ENCODE measurements around the gene TTYH2.

Gene TTYH2

DNA sequence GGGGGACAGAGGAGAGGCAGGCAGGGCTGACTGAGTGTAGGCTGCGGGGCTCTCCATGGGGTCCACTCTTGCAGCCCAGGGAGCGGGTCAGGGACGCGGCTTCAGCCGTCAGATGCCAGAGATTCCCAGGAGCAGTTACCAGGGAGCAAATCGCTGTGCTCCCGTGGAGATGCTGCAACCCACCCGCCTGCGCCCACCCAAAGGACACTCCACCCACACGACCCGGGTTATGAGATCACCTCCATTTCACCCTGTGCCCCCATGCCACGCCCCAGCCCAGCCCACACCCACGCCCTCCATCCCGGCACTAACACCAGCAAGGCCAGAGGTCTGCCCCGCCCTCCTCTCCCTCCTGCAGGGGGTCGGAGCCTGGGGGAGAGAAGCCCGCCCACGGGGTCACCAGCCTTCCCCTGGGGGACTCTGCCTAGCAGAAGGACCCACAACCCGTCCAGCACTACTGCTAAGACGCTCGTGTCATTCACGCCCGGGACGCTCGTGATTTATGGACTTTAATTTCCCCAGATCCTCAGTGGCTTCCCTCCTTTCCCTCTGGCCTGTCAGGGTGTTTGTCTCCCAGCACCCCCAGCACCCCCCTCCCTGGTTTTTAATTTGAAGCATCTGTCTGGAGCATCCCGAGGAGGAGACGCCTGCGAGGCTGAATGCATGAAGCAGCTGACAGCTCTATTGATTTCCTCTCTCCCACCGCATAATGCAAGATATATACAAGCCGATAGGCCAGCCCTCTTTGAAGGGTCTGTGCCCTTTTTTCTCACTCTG, 16.6 kb upstream of the TTYH2 start:
- no peak for DNase-seq (ENCODE audit: low spot score)

DNA sequence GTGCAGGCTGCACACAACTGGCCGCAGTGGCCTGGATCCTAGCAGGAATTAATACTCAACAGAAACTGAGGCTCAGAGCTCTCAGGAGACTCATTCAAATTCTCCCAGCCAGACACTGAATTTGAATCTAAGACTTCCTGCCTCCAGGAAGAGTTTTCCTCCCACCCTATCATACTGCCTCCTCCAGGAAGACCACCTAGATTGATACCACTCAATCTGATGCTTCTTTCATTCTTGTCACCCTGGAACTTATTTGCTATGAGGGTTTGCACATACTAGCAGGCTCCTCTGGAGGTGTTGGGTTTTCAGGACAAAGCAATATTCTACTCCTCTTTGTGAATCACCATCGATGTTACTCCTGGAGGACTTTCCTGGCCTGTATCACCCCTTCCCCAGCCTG, 15.6 kb upstream of the TTYH2 start:
- DNase-seq (ENCODE audit: low spot score), result no peak

DNA sequence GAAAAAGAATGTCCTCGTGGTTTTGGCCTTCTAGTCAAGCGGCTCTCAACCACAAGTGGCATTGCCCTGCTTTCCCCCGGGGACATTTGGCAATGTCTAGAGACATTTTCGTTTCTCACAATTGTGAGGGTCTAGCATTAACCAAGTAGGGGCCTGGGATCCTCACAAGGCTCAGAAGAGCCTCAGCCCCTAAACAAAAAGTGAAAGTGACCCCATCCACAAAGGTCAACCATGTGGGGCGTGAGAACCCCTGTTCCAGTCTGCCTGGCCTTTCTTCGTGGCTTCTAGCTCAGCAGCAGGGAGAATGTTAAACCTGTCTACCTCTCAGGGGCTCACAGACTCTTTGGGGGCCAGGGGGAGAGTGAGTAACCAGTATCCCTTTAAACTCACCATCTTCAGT, 14.7 kb upstream of the TTYH2 start:
- no peak for DNase-seq (ENCODE audit: low spot score)

DNA sequence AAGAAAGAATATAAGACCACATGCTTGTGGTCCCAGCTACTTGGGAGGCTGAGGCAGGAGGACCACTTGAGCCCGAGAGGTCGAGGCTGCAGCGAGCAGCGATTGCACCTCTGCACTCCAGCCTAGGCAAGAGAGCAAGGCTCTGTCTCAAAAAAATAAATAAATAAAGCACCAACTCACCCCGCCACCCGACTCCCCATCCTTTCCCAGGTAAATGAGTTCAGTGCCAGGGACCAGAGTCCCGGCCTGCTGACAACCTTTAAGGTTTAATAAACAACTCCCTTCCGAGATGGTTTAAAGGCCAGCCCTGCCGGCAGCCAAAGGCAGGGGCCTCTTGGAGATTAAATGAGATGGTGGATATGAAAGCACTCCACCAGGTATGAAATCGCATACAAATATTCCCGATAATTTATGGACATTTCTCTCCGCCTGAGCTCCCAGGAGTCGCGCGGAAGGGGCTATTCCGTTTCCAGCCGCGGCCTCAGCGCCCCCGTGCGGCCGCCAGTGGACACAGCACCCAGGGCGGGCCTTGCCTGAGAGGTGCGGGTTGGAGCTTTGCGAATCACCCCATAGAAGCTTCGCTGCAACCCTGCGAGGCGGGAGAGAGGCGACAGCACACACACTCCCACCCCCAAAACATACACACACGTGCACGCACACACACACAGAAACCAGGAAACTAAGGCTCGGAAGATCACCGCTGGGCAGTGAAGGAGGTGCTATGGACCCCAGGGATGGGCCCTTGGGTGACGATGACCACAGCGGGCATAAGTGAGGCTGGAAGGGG, 13.9 kb upstream of the TTYH2 start:
- no peak for DNase-seq (ENCODE audit: low spot score)

GRCh38 chr17:74200112-74200511, 13.3 kb upstream of the TTYH2 start:
- no peak for DNase-seq (ENCODE audit: low spot score)

- DNase-seq (ENCODE audit: low spot score), result no peak
These were observed 12.1 kb upstream of the TTYH2 start for GRCh38 chr17:74201250-74201649.

GRCh38 chr17:74201948-74202347, 11.4 kb upstream of the TTYH2 start:
- no peak for DNase-seq (ENCODE audit: low spot score)

DNA sequence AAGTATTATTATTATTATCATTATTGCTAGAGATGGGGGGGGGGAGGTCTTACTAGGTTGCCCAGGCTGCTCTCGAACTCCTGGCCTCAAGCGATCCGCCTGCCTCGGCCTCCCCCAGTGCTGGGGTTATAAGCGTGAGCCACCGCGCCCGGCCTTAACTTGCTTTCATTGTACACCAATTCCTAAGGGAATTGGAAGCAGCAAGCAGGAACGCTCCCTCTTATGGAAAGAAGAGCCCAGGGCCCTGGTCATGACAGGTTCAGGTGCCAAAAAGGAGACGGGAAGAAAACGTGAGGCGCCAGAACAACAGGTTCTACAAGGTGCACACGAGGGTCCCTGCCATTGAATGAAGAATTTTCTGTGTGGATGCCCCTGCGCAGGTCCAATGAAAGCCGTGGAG, 10.4 kb upstream of the TTYH2 start:
- peak; percentile 37 for DNase-seq (ENCODE audit: low spot score)

DNA sequence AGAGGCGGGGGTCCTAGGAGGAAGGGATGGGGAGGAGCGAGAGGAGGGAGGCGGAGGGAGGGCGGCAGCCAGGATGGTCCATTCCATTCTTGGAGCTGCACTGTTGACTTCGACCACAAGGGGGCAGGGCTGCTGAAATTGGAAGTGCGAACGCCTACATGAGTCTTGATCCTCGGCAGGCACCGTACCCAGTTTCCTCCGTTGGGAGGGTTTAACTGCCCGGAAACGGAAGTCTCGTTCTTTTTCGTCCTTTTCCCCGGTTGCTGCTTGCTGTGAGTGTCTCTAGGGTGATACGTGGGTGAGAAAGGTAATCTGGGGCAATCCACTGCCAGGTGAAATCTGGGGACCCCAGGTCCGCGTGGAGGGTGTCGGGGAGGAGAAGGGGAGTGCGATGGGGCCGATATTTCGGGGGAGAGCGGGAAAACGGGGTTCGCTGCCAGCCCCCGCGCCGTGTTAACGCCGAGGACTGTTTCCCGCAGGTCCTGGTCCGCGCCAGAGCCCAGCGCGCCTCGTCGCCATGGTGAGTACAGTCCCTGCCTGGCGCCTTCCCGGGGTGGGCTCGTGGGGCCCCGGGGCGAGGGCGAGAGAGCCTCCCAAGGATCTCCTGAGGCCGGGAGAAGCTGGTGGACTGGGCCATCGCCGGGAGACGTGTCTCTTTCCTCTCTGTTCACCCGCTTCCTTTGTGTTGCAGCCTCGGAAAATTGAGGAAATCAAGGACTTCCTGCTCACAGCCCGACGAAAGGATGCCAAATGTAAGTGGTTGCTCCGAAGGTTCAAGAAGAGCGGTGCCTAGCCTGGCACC, 9.7 kb upstream of the TTYH2 start, which contains the start of gene RPL38:
TSS of gene RPL38 (plus strand) at position 240 of the 802 bp plus-strand sequence. CDS start at position 518, 278 bp downstream.
- peak; percentile 96 for DNase-seq (ENCODE audit: low spot score)

DNA sequence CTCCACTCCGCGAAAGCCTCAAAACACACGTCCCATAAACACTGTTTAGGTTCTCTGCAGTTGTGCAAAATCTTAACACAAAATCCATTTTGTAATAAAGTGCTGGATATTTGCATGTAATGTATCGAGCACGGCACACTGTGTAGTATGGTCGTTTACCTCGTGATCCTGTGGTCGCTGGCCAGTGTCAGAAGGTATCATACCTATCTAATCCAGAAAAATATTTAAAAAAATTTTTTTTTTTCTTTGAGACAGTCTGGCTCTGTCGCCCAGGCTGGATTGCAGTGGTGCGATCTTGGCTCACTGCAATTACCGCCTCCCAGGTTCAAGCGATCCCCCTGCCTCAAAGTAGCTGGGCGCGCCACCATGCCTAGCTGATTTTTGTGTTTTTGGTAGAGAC, 8.9 kb upstream of the TTYH2 start:
- DNase-seq (ENCODE audit: low spot score), result no peak

DNA sequence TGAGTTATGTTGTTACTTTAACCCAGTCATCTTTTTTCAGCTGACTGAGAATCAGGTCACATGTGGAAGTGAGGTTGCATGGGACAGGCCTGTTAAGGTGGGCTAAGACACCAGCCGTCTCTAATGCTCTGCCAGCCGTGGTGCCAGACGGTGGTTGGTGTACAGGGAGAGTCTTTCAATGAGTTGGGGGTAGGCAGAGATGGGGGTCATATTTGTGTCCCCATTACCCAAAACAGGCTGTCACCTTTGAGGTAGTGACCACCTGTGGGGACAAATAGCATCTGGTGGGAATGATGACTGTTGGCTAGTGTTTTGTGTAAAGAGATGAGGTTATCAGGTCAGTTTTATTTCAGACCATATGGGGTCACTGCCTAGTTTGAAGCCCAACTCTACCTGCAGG, 8.1 kb upstream of the TTYH2 start:
- no peak for DNase-seq (ENCODE audit: low spot score)

DNA sequence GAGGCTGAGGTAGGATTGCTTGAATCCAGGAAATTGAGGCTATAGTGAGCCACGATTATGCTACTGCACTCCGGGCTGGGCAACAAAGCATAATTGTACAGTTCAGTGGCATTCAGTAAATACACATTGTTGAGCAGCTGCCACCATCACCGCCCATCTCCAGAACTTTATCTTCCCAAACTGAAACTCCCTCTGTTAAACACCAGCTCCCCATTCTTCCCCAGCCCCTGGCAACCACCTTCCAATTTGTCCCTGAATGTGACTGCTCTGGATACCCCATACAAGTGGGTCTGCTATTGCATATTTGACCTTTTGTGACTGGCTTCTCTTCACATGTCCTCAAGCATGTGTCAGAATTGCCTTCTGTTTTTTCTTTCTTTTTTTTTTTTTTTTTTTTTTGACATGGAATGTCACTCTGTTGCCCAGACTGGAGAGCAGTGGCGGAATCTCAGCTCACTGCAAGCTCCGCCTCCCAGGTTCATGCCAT, 7.0 kb upstream of the TTYH2 start:
- peak; percentile 57 for DNase-seq (ENCODE audit: low spot score)

DNA sequence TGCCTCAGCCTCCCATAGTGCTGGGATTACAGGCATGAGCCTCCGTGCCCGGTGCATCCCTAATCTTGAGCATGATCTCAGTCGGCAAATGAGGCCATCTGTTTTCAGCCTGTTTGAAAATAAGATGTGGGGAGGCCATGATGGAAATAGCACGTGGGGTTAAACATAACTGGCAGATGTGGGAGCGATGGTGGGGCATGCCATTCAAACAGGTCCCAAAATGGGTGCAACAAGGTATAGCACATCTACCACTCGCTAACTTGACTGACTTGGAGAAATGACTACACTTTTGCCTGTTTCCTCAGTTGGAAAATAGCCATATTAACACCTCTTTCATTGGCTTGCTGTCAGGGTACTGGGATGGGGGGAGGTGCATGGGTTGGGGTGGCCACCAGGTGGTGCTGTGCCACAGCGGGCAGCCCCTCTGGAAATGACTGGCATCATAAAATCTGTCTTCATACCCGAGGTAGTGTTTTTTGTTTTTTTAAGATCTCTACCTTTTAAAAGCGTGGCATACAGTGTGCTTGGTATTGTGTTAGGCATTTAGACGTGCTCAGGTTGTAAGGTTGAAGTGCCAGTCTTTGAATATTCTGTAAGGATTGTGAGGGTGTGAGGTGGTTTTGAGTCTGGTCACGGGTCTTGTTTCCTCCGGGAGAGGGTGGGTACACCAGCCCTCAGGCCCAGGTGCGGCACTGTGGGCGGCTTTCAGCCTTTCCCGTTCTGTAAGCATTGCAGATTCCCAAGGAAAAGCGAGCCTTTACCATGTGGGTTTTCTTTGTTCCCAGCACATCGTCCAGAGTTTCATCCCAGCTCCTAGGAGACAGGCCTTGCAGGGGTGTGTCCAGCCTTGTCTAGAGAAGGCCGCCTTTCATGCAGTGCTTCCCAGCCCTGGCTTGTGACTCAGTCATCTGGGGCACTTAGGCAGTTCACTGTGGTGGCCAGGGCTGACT, 2.9 kb upstream of the TTYH2 start:
- DNase-seq (ENCODE audit: low spot score), result peak; percentile 90

DNA sequence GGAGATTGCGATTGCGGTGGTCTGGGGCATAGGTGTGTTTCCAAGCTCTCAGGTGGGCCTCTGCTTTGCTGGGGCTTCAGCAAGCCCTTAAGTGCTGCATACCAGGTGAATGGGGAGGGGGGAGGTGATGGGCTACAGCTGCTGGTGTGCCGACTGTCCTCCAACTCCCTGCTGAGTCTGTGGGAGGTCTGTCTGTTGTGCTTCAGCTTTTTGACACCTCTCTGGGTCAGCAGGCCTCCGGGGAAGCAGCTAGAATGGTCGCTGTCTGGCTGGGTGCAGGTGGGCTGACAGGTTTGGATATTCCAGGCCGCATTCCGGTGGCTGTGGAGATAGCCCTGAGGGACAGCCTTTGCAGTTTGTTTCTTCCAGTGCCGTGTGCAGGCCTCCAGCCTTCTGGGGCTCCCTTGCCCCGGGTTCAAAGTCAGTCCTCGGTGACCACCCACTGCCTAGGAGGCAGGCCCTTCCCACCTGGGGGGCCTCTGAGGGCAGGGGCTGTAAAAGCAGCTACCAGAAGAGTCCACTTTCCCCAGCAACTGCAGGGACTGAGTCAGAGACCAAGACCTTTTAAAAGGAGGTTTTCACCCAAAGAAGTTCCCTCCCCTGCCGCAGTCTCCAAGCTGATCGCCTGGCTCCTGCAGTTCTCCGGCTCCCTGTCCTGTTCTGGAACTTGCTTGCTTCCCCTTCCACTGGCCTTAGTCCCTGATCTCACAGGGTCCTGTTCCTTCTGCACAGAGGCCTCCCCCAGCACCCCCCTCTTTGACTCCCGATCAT, 2.0 kb upstream of the TTYH2 start:
- DNase-seq (ENCODE audit: low spot score), result peak; percentile 46

- DNase-seq (ENCODE audit: low spot score), result no peak
These were observed 1.5 kb upstream of the TTYH2 start for GRCh38 chr17:74211912-74212208.

GRCh38 chr17:74212209-74212912, 1.0 kb upstream of the TTYH2 start:
- DNase-seq (ENCODE audit: low spot score), result peak; percentile 56

- peak; percentile 61 for DNase-seq (ENCODE audit: low spot score)
These were observed 555 bp downstream of the TTYH2 start for GRCh38 chr17:74213861-74214391.

DNA sequence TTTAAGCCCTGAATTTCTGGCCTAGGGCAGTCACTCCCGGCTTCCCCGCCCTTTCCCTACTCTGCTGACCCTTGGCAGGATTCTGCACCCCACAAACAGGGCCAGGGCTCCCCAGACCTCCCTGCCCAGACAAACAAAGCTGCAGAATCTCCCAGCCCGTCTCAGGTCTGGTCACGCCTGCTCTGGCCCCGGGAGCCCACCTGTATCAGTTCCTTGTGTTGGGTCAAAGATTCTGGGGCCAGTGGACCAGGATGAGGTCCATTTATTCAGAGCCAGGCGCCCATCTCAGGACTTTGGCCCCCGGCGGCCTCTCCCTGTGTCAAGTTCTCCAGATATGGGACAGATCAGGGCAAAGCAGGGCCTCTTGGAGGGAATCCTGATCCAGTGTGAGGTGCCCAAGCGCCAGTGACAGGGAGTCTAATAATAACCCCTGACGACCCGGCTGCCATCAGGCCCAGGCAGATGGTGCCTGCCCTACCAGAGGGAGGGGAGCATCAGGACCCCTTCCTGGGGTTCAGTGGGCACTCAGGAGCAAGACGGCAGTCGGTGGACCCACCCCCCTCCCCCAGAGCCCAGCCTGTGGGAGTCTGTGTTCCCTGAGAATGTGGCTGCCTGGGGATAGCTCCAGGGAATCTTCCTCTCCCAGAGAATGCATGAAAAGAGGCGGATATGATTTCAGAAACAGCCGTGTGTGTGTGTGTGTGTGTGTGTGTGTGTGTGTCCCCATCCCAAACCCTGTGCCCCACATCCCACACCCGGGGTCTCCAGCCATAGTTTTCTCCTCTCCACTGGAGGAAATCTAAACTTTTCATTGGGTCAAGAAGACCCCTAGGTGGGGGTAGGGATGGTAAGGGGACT, 1.3 kb downstream of the TTYH2 start:
- no peak for DNase-seq (ENCODE audit: low spot score)

GRCh38 chr17:74215342-74215727, 2.0 kb downstream of the TTYH2 start:
- DNase-seq (ENCODE audit: low spot score), result peak; percentile 81
